IMR-90 (cell line): Measurements from ENCODE around the gene FAM168A. TPM values are rescaled to one million over a fixed set of nuclear protein-coding genes. Genes with fewer than 3 reads are reported as not detected.

Experiments
- ATAC-seq: fragments of 200-7000 bp; cut with Tn5 transposase; 2 replicates; pipeline ENCODE4 v1.9.1; 2020; ENCODE audit warnings: low read depth, mild to moderate bottlenecking, moderate library complexity
- BruUV-seq: library from RNA; stranded (reverse); fragments of 400-500 nt; replicated peaks from 2 replicates; lab custom pipeline; 2021; lab: Mats Ljungman, UMichigan
- CTCF ChIA-PET: fragments of 300-600 bp; formaldehyde crosslinking; extraction: SDS; loops from one replicate; lab custom pipeline; 2021; ENCODE audit warnings: antibody characterized with exemption; lab: Yijun Ruan, JAX
- POLR2A ChIA-PET: fragments of 300-600 bp; sonication (Branson Sonifier 250); formaldehyde crosslinking; loops from one replicate; lab custom pipeline; 2022; ENCODE audit warnings: antibody characterized with exemption; ENCODE audit not compliant: unreplicated experiment; lab: Charles Lee
- DNase-seq: peaks from one replicate; pipeline ENCODE4 v3.0.0; 2013
- H2AFZ ChIP-seq: replicated peaks from 2 replicates; pipeline ENCODE3; 2013; ENCODE audit warnings: low read length, mild to moderate bottlenecking; ENCODE audit not compliant: poor library complexity
- H2AK5ac ChIP-seq: 2 replicates; pipeline ENCODE4 v1.6.1; 2013; ENCODE audit warnings: low read depth, low read length, inconsistent platforms
- H2AK9ac ChIP-seq: replicated peaks from 2 replicates; pipeline ENCODE3; 2013; ENCODE audit warnings: mild to moderate bottlenecking, low read depth, low read length, moderate library complexity; ENCODE audit not compliant: poor library complexity
- H2BK120ac ChIP-seq: 2 replicates; pipeline ENCODE4 v1.6.1; 2013; ENCODE audit warnings: low read depth, low read length, inconsistent platforms
- H2BK15ac ChIP-seq: 3 replicates; pipeline ENCODE4 v1.6.1; 2013; ENCODE audit warnings: low read depth, low read length, inconsistent platforms
- H2BK20ac ChIP-seq: 2 replicates; pipeline ENCODE4 v1.6.1; 2013; ENCODE audit warnings: low read depth, mild to moderate bottlenecking, inconsistent platforms, low read length, moderate library complexity
- H2BK5ac ChIP-seq: 2 replicates; pipeline ENCODE4 v1.6.1; 2013; ENCODE audit warnings: mild to moderate bottlenecking, low read depth, low read length, inconsistent platforms; ENCODE audit not compliant: poor library complexity, severe bottlenecking
- H3K14ac ChIP-seq: replicated peaks from 2 replicates; pipeline ENCODE4 v1.6.1; 2013; ENCODE audit warnings: low read depth, low read length, inconsistent platforms
- H3K18ac ChIP-seq: 2 replicates; pipeline ENCODE4 v1.6.1; 2013; ENCODE audit warnings: low read depth, low read length, control low read depth
- H3K23ac ChIP-seq: 2 replicates; pipeline ENCODE4 v1.6.1; 2013; ENCODE audit warnings: low read depth, low read length, inconsistent platforms
- H3K27ac ChIP-seq: 2 replicates; pipeline ENCODE4 v1.5.1; 2013; ENCODE audit warnings: mild to moderate bottlenecking, control low read depth, low read length; ENCODE audit not compliant: insufficient read depth
- H3K27me3 ChIP-seq: 2 replicates; pipeline ENCODE4 v1.6.1; 2013; ENCODE audit warnings: low read length; ENCODE audit not compliant: control insufficient read depth, insufficient read depth
- H3K36me3 ChIP-seq: 2 replicates; pipeline ENCODE4 v1.6.1; 2013; ENCODE audit warnings: low read length, mixed read lengths; ENCODE audit not compliant: control insufficient read depth, insufficient read depth
- H3K4ac ChIP-seq: 2 replicates; pipeline ENCODE4 v1.6.1; 2013; ENCODE audit warnings: low read depth, low read length, inconsistent platforms
- H3K4me1 ChIP-seq: 2 replicates; pipeline ENCODE4 v1.6.1; 2013; ENCODE audit warnings: low read length, mixed read lengths; ENCODE audit not compliant: control insufficient read depth, insufficient read depth
- H3K4me2 ChIP-seq: 2 replicates; pipeline ENCODE4 v1.6.1; 2013; ENCODE audit warnings: low read depth, mild to moderate bottlenecking, control low read depth, low read length, moderate library complexity
- H3K4me3 ChIP-seq: 2 replicates; pipeline ENCODE4 v1.5.1; 2013; ENCODE audit warnings: low read depth, mild to moderate bottlenecking, control low read depth, low read length, moderate library complexity; ENCODE audit not compliant: insufficient read depth
- H3K56ac ChIP-seq: 2 replicates; pipeline ENCODE4 v1.6.1; 2013; ENCODE audit warnings: low read length, inconsistent platforms; ENCODE audit not compliant: insufficient read depth; ENCODE audit errors: extremely low read depth
- H3K79me1 ChIP-seq, 2 experiments: 2 replicates each; pipeline ENCODE4 v1.6.1; 2013; ENCODE audit warnings: low read length in 2 of 2, inconsistent platforms in 1 of 2, low read depth in 1 of 2
- H3K9ac ChIP-seq: 2 replicates; pipeline ENCODE4 v1.6.1; 2013; ENCODE audit warnings: low read depth, low read length, control low read depth
- H3K9me1 ChIP-seq: 2 replicates; pipeline ENCODE4 v1.6.1; 2013; ENCODE audit warnings: low read length, inconsistent platforms; ENCODE audit not compliant: insufficient read depth
- H3K9me3 ChIP-seq: 2 replicates; pipeline ENCODE4 v1.6.1; 2013; ENCODE audit warnings: low read length; ENCODE audit not compliant: control insufficient read depth, insufficient read depth
- H4K20me1 ChIP-seq: 2 replicates; pipeline ENCODE4 v1.6.1; 2013; ENCODE audit warnings: low read length, inconsistent platforms; ENCODE audit not compliant: insufficient read depth
- H4K5ac ChIP-seq: 2 replicates; pipeline ENCODE4 v1.6.1; 2013; ENCODE audit warnings: mild to moderate bottlenecking, low read depth, low read length, control low read depth
- H4K8ac ChIP-seq, 2 experiments: 2 replicates each; pipeline ENCODE4 v1.6.1; 2013; ENCODE audit warnings: low read depth in 2 of 2, low read length in 2 of 2, control low read depth in 1 of 2, inconsistent platforms in 1 of 2
- H4K91ac ChIP-seq: 2 replicates; pipeline ENCODE4 v1.6.1; 2013; ENCODE audit warnings: low read depth, low read length, inconsistent platforms; ENCODE audit not compliant: insufficient read depth
- BHLHE40 ChIP-seq: fragments of 150-350 bp; IDR thresholded peaks from 2 replicates; pipeline ENCODE4 v1.6.1; 2016; ENCODE audit warnings: mild to moderate bottlenecking, low read depth, low read length
- CEBPB ChIP-seq: IDR thresholded peaks from 2 replicates; pipeline ENCODE4 v1.6.1; 2012; ENCODE audit warnings: low read depth, low read length, improper control_type of control experiment
- CHD1 ChIP-seq: IDR thresholded peaks from 2 replicates; pipeline ENCODE4 v1.6.1; 2012; ENCODE audit warnings: low read depth, low read length, improper control_type of control experiment
- CTCF ChIP-seq: conservative IDR thresholded peaks from 2 replicates; pipeline ENCODE4 v1.5.1; 2012; ENCODE audit warnings: mild to moderate bottlenecking, low read depth, low read length, improper control_type of control experiment
- ELK1 ChIP-seq: fragments of 150-350 bp; IDR thresholded peaks from 2 replicates; pipeline ENCODE4 v1.6.1; 2016; ENCODE audit warnings: low read depth, mild to moderate bottlenecking, low read length, moderate library complexity, borderline replicate concordance
- FOS ChIP-seq: fragments of 150-350 bp; IDR thresholded peaks from 2 replicates; pipeline ENCODE4 v1.6.1; 2016; ENCODE audit warnings: low read depth, low read length
- MAFK ChIP-seq: IDR thresholded peaks from 2 replicates; pipeline ENCODE4 v1.6.1; 2012; ENCODE audit warnings: low read depth, low read length, improper control_type of control experiment
- MAZ ChIP-seq: IDR thresholded peaks from 2 replicates; pipeline ENCODE4 v1.6.1; 2012; ENCODE audit warnings: low read depth, mild to moderate bottlenecking, low read length, improper control_type of control experiment, moderate library complexity, borderline replicate concordance
- MXI1 ChIP-seq: IDR thresholded peaks from 2 replicates; pipeline ENCODE4 v1.6.1; 2012; ENCODE audit warnings: low read depth, mild to moderate bottlenecking, low read length, moderate library complexity, borderline replicate concordance
- NFE2L2 ChIP-seq: fragments of 150-350 bp; IDR thresholded peaks from 2 replicates; pipeline ENCODE4 v1.6.1; 2016; ENCODE audit warnings: low read depth, mild to moderate bottlenecking, low read length
- POLR2A ChIP-seq: IDR thresholded peaks from 2 replicates; pipeline ENCODE4 v1.6.1; 2012; ENCODE audit warnings: mild to moderate bottlenecking, low read depth, low read length
- RCOR1 ChIP-seq: IDR thresholded peaks from 2 replicates; pipeline ENCODE4 v1.6.1; 2012; ENCODE audit warnings: mild to moderate bottlenecking, low read length, improper control_type of control experiment; ENCODE audit not compliant: insufficient replicate concordance
- RFX5 ChIP-seq: IDR thresholded peaks from 2 replicates; pipeline ENCODE4 v1.8.0; 2012; ENCODE audit warnings: low read depth, mild to moderate bottlenecking, low read length, moderate library complexity
- SMC3 ChIP-seq: fragments of 150-350 bp; IDR thresholded peaks from 2 replicates; pipeline ENCODE4 v1.6.1; 2016; ENCODE audit warnings: low read depth, mild to moderate bottlenecking, antibody characterized with exemption, low read length, moderate library complexity
- USF2 ChIP-seq: fragments of 150-350 bp; IDR thresholded peaks from 2 replicates; pipeline ENCODE4 v1.6.1; 2017; ENCODE audit warnings: mild to moderate bottlenecking, antibody characterized with exemption, low read length, low read depth
- WGBS, 2 experiments: methylation state at CpG; one replicate each; pipeline versions ENCODE4 v1.1.5 to v1.1.7; 2013; ENCODE audit warnings: missing lambda C conversion rate in 2 of 2; ENCODE audit not compliant: insufficient read length in 1 of 2; ENCODE audit errors: extremely low coverage in 2 of 2; 5-methylcytosine and 5-hydroxymethylcytosine counted together
- dilution Hi-C: fragments of 300-500 bp; cut with HindIII; formaldehyde crosslinking; loops from one replicate; pipeline ENCODE4 v1.14.3; 2018; ENCODE audit warnings: low sequenced_read_pairs; ENCODE audit not compliant: unreplicated experiment
- in situ Hi-C: fragments of 300-500 bp; cut with MboI; formaldehyde crosslinking; loops from 3 replicates; pipeline ENCODE4 v1.14.3; 2019; ENCODE audit warnings: low sequenced_read_pairs, inconsistent platforms, mixed read lengths
- intact Hi-C: fragments of 100-400 bp; cut with micrococcal nuclease; formaldehyde crosslinking; loops from 2 replicates; pipeline ENCODE4 v1.10.0; 2022
- polyA plus RNA-seq, 3 experiments: library from polyadenylated mRNA; depleted of rRNA; stranded (reverse); fragments of >200 nt; gene quantifications; 2 replicates each; pipeline ENCODE4 v1.2.3, GENCODE V29; 2012; ENCODE audit warnings: low replicate concordance in 1 of 3
- total RNA-seq: library from RNA; depleted of rRNA; stranded (reverse); fragments of >200 nt; gene quantifications from 2 replicates; pipeline ENCODE4 v1.2.3, GENCODE V29; 2012

FAM168A gene
- total and polyA plus RNA-seq, 2 of the 4 experiments (the other 2 are of a cell fraction): 13.1 to 22.8 TPM

- in situ Hi-C loops: no loop called here
- CTCF ChIA-PET: interaction anchor here (0.6 kb wide), 1 partner anchor 16 kb away, joined by 4 read pairs; no protein-coding TSS in a partner anchor
Measured at GRCh38 chr11:73468590-73469161, 129.2 kb downstream of the FAM168A start.

More at GRCh38 chr11:73468590-73469161, 129.2 kb downstream of the FAM168A start:
- TF ChIP-seq RFX5 (no peak), POLR2A (no peak), CEBPB (no peak), MAZ (no peak), NFE2L2 (no peak), MXI1 (no peak), MAFK (no peak), USF2 (no peak), FOS (no peak), CHD1 (no peak), RCOR1 (no peak), ELK1 (no peak), BHLHE40 (no peak), CTCF (no peak), SMC3 (no peak)
- Histone ChIP-seq H2BK5ac (no peak overlapping the region), H3K9me1 (0 out of 2 replicates have a peak, but pooled peaks cover 2% of the 10 kb centered on the region), H3K23ac (no peak overlapping the region), H3K27me3 (no peaks in the 10 kb centered on the region), H2AK9ac (no peak overlapping the region), H3K56ac (no peak overlapping the region), H3K9ac (no peak overlapping the region), H2AFZ (no peak overlapping the region), H3K4ac (no peak overlapping the region), H4K5ac (no peak overlapping the region), H4K20me1 (peaks cover 2% of the 10 kb centered on the region; the same call in 1 of the 2 replicates), H3K4me2 (no peak overlapping the region), H3K79me1 (peaks cover 13 to 17% of the 10 kb centered on the region in 2 experiments; a peak in 2 of 4 replicates), H2AK5ac (no peak overlapping the region), H3K14ac (no peak overlapping the region), H2BK120ac (no peak overlapping the region), H3K4me3 (no peak overlapping the region), H3K36me3 (peaks cover 2% of the 10 kb centered on the region; the same call in 1 of the 2 replicates), H4K8ac (no peak overlapping the region), H2BK15ac (no peak overlapping the region), H3K4me1 (peaks cover 6% of the 10 kb centered on the region), H2BK20ac (no peak overlapping the region), H3K27ac (no peak overlapping the region), H3K9me3 (no peaks in the 10 kb centered on the region), H3K18ac (no peak overlapping the region), H4K91ac (no peak overlapping the region)
- DNase-seq (no peak), ATAC-seq (no peak)
- intact Hi-C loops (no loop called here), dilution Hi-C loops (no loop called here)
- POLR2A ChIA-PET: no interaction called here
- WGBS, 2 experiments: no CpG with 5 or more reads among the region's 3 CpGs
- no TSS peak for BruUV-seq
